GM12872 (cell line): ENCODE data around the gene RYR2.

ENCODE experiments used
- TF ChIP-seq, protein P1 (sequence below): IDR thresholded peaks from 3 replicates; pipeline ENCODE4 v1.5.1; 2011; ENCODE audit warnings: low read depth, mild to moderate bottlenecking, low read length, moderate library complexity; ENCODE audit not compliant: insufficient read depth

The RYR2 gene

GRCh38 chr1:237183963-237184540 is 142.1 kb downstream of the RYR2 start:
- TF ChIP-seq, protein P1, sequence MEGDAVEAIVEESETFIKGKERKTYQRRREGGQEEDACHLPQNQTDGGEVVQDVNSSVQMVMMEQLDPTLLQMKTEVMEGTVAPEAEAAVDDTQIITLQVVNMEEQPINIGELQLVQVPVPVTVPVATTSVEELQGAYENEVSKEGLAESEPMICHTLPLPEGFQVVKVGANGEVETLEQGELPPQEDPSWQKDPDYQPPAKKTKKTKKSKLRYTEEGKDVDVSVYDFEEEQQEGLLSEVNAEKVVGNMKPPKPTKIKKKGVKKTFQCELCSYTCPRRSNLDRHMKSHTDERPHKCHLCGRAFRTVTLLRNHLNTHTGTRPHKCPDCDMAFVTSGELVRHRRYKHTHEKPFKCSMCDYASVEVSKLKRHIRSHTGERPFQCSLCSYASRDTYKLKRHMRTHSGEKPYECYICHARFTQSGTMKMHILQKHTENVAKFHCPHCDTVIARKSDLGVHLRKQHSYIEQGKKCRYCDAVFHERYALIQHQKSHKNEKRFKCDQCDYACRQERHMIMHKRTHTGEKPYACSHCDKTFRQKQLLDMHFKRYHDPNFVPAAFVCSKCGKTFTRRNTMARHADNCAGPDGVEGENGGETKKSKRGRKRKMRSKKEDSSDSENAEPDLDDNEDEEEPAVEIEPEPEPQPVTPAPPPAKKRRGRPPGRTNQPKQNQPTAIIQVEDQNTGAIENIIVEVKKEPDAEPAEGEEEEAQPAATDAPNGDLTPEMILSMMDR = no peak

DNA sequence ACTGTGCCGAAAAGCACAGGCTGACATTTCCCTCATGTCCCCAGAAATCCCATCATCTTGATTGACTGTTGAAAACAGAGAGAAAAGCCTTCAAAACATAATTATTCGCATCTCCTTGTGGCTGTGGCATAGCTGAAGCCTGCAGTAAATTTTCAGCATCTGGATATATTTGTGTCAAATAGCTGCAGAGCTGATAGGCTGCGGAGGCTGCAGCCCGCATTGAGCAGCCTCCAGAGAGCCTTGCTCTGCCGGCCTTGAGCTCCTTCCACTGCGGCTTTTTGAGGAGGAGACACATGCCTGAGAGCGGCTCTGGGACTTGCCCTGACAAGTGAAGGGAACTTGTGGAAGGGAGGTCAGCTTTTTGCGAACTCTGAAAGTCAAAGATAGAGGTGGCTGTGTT is 144.7 kb downstream of the RYR2 start:
- TF ChIP-seq, protein P1 = no peak

- TF ChIP-seq, protein P1 = no peak
Observed at GRCh38 chr1:237187842-237188241, 145.9 kb downstream of the RYR2 start.

DNA sequence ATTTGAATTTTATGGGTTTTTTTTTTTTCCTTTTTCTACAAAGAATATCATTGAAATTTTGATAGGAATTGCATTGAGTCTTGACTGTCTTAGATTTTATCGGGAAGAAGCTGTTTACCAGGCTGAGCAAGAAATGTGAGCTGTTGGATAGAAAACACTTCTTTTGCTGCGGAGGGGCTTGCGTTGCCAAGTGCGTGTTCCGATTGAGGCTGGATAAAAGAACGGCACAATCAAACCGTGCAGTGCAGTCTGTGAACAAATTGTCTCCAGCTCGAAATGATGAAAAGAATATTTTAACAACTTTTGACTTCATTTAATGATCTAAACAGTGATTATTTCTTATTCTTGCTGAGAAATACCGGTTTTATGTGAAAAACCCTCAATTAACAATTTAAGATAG is 149.4 kb downstream of the RYR2 start:
- TF ChIP-seq, protein P1 = no peak

DNA sequence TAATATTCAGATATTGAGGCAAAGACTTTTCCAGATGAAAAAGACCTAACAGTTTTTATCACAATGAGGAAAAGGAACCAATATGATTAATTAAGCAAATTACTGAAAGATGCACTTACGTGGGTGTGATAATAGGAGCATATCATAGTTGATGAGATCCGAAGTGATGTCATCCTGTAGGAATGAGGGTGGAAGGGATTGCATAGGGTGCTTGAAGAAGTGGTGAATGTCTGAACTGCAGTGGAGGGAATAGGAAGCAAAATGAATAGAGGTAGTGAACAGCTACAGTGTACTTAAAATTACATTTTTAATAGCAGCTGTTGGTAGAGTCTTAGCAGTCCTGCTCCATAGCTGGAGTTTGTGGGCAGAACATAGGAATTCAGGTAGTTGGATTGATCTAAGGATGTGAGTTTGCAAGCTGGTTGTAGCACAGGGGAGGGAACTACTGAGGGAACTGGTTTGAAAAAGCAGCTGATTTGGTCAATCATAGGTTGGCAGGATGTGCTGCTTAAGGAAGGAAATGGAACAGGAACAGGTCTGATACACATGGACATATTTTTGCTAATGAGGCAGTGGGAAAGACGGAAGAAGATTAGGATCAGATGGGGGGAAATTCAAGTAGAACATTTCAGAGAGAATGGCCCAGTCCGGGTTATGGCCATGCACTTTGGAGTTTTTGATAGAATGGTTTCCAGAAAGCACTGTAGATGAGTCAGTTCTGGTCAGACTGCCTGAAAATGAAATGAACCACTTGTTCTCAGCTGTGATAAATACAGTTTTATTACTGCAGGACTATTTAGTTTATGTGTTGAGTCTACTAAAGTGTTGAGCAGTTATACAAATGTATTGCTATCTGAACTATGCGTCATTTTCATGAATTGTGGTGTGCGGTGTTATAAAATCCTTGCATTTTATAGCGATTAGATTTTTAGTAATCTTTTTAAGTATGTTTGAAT is 155.8 kb downstream of the RYR2 start:
- TF ChIP-seq, protein P1 = no peak

DNA sequence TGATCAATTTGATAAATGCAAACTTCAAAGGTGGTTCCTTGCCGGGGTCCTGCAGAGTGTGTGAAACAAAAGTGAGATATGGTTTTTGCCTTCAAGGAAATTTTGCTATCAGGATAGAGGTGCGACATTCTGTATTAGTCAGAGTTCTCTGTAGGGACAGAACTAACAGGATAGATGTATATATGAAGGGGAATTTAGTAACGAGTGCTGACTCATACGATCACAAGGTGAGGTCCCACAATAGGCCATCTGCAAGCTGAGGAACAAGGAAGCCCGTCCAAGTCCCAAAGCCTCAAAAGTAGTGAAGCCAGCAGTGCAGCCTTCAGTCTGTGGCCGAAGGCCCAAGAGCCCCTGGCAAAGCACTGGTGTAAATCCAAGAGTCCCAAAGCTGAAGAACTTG is 157.0 kb downstream of the RYR2 start:
- TF ChIP-seq, protein P1 = no peak

DNA sequence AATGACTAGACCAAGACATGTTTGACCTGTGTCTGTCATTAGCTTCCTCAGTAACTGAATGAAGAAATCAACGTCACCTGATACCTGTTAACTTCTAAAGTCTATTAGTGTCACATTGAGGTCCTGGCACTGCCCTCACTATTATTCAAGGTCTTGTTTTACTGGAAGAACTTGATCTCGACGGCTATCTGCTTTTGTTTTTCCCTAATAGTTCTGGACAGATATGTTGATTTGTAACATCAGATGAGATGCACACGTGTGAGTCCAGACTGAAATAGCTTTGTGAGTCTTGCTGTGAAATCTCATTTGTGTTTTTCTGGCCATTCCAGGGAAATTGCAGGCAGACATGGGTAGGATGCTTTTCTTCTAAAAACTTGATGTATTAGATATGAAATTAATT is 159.2 kb downstream of the RYR2 start:
- TF ChIP-seq, protein P1 = no peak
